MM.1S (cell line): Measurements from ENCODE around the gene VAMP7.

Experiments
- DNase-seq: peaks from one replicate; pipeline ENCODE4 v3.0.0-alpha.2; 2015
- H2AFZ ChIP-seq: fragments of 300-600 bp; sonication (generic); 2 replicates; pipeline ENCODE4 v1.6.0; 2016; ENCODE audit warnings: antibody characterized with exemption, low read length
- H3F3A ChIP-seq: fragments of 300-600 bp; sonication (generic); 2 replicates; pipeline ENCODE4 v1.6.1; 2016; ENCODE audit warnings: mild to moderate bottlenecking, antibody characterized with exemption, low read length, moderate library complexity, mixed read lengths; ENCODE audit not compliant: insufficient read depth
- H3K27ac ChIP-seq: fragments of 300-600 bp; sonication (generic); 2 replicates; pipeline ENCODE4 v1.5.1; 2016; ENCODE audit warnings: mild to moderate bottlenecking, low read length
- H3K27me3 ChIP-seq: fragments of 300-600 bp; sonication (generic); replicated peaks from 2 replicates; pipeline ENCODE4 v1.6.0; 2016; ENCODE audit warnings: low read length; ENCODE audit not compliant: insufficient read depth
- H3K36me3 ChIP-seq: fragments of 300-600 bp; sonication (generic); replicated peaks from 2 replicates; pipeline ENCODE4 v1.6.1; 2016; ENCODE audit warnings: mild to moderate bottlenecking, low read length, mixed read lengths; ENCODE audit not compliant: insufficient read depth
- H3K4me1 ChIP-seq: fragments of 300-600 bp; sonication (generic); 2 replicates; pipeline ENCODE4 v1.6.1; 2016; ENCODE audit warnings: low read length, mixed read lengths
- H3K4me2 ChIP-seq: fragments of 300-600 bp; sonication (generic); 2 replicates; pipeline ENCODE4 v1.6.0; 2016; ENCODE audit warnings: low read depth, low read length
- H3K4me3 ChIP-seq: fragments of 300-600 bp; sonication (generic); 2 replicates; pipeline ENCODE4 v1.5.1; 2016; ENCODE audit warnings: low read length, mixed read lengths
- H3K79me2 ChIP-seq: fragments of 300-600 bp; sonication (generic); 2 replicates; pipeline ENCODE4 v1.6.1; 2016; ENCODE audit warnings: mixed run types, low read length, mixed read lengths
- H3K9ac ChIP-seq: fragments of 300-600 bp; sonication (generic); 2 replicates; pipeline ENCODE4 v1.6.1; 2016; ENCODE audit warnings: low read length, mixed read lengths
- H3K9me2 ChIP-seq: fragments of 300-600 bp; sonication (generic); replicated peaks from 2 replicates; pipeline ENCODE4 v1.6.1; 2016; ENCODE audit warnings: mild to moderate bottlenecking, low read length, mixed read lengths; ENCODE audit not compliant: insufficient read depth
- H3K9me3 ChIP-seq: fragments of 300-600 bp; sonication (generic); replicated peaks from 2 replicates; pipeline ENCODE4 v1.6.1; 2016; ENCODE audit warnings: mild to moderate bottlenecking, low read length, mixed read lengths; ENCODE audit not compliant: insufficient read depth
- H4K20me1 ChIP-seq: fragments of 300-600 bp; sonication (generic); 2 replicates; pipeline ENCODE4 v1.6.1; 2016; ENCODE audit warnings: mild to moderate bottlenecking, low read length, moderate library complexity, mixed read lengths; ENCODE audit not compliant: insufficient read depth
- CTCF ChIP-seq: fragments of 300-600 bp; sonication (generic); IDR thresholded peaks from 2 replicates; pipeline ENCODE4 v1.5.1; 2016; ENCODE audit warnings: antibody characterized with exemption, low read length, mixed read lengths
- EZH2 ChIP-seq: fragments of 300-600 bp; sonication (generic); optimal IDR thresholded peaks from 2 replicates; pipeline ENCODE3; 2017; ENCODE audit warnings: low read depth, mild to moderate bottlenecking, antibody characterized with exemption, low read length, mixed read lengths
- EZH2phosphoT487 ChIP-seq: fragments of 300-600 bp; sonication (generic); IDR thresholded peaks from 2 replicates; pipeline ENCODE4 v1.6.1; 2018; ENCODE audit warnings: antibody characterized with exemption, low read length

Gene VAMP7

DNA sequence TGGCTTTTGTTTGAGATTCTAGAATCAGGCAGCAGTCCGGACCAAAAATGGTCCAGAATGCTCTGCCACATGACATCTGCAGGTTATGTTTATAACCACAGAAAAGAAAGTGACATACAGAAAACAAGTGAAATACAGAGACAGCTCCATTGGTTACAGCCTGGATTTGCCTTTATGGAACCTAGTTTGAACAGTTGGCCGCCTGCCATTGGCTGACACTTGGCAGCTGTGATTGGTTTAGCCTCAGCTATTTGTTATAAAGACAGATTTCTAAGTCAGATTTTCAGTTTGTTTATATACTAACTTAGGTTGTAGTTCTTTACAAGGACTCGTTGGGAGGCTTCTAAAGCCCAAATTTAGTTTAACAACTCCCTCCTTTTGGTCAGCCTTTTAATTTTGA is 75.5 kb downstream of the VAMP7 start:
- no peak for TF ChIP-seq EZH2phosphoT487
- TF ChIP-seq CTCF: no peak
- TF ChIP-seq EZH2: no peak
- H3K27me3 ChIP-seq: no peaks in the 10 kb centered on the region
- no peaks in the 10 kb centered on the region for H3K9me3 ChIP-seq
- no peak overlapping the region for H3K9ac ChIP-seq
- no peak overlapping the region for H3K4me2 ChIP-seq
- H3K9me2 ChIP-seq: no peaks in the 10 kb centered on the region
- no peak overlapping the region for H3K4me3 ChIP-seq
- no peak overlapping the region for H2AFZ ChIP-seq
- H3K36me3 ChIP-seq: no peaks in the 10 kb centered on the region
- H4K20me1 ChIP-seq: no peaks in the 10 kb centered on the region
- DNase-seq: no peak
- H3F3A ChIP-seq: no peaks in the 10 kb centered on the region
- peaks cover 7% of the 10 kb centered on the region; the same call in 1 of the 2 replicates for H3K4me1 ChIP-seq
- H3K79me2 ChIP-seq: no peaks in the 10 kb centered on the region
- H3K27ac ChIP-seq: no peak overlapping the region

GRCh38 chrX:155957843-155958242 is 76.7 kb downstream of the VAMP7 start:
- H3K4me1 ChIP-seq: peaks cover 7% of the 10 kb centered on the region; the same call in 1 of the 2 replicates
- no peaks in the 10 kb centered on the region for H3K36me3 ChIP-seq
- no peaks in the 10 kb centered on the region for H3K9me2 ChIP-seq
- no peaks in the 10 kb centered on the region for H3F3A ChIP-seq
- H3K9ac ChIP-seq: no peak overlapping the region
- H3K27ac ChIP-seq: no peak overlapping the region
- TF ChIP-seq CTCF (no peak), EZH2 (no peak), EZH2phosphoT487 (no peak)
- no peak overlapping the region for H2AFZ ChIP-seq
- H3K79me2 ChIP-seq: no peaks in the 10 kb centered on the region
- no peak overlapping the region for H3K4me2 ChIP-seq
- no peaks in the 10 kb centered on the region for H3K9me3 ChIP-seq
- H4K20me1 ChIP-seq: no peaks in the 10 kb centered on the region
- DNase-seq: no peak
- no peak overlapping the region for H3K4me3 ChIP-seq
- H3K27me3 ChIP-seq: no peaks in the 10 kb centered on the region

DNA sequence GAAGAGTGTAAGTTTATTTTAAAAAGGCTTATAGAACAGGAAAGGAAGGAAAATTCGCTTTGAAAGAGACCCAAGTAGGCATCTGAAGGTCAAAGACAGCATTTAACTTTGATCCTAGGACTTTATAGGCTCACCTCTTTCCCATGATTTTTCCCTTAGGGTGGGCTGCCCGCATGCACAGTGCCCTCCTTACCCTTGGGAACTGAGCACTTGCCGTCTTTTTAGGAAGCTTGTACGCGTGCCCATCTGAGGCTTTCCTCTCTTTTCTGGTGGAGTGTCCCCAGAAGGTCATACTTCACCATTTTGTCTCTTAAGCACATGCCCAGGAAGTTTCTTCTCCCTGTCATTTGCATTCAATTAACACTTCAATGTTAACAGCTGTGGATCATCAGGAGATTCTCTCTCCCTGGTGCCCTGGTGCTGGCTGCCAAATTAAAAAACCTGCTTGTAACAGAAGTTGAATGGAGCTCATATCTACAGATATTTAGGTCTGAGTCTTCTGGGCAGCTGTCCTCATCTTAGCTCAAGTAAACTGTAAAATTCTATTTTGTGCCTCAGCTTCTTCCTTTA is 78.0 kb downstream of the VAMP7 start:
- DNase-seq: no peak
- Histone ChIP-seq H2AFZ (no peak overlapping the region), H3K4me2 (no peak overlapping the region), H3K9me3 (no peaks in the 10 kb centered on the region), H3K4me1 (no peaks in the 10 kb centered on the region), H3K79me2 (no peaks in the 10 kb centered on the region), H4K20me1 (no peaks in the 10 kb centered on the region), H3K27me3 (no peaks in the 10 kb centered on the region), H3K27ac (no peak overlapping the region), H3K36me3 (no peaks in the 10 kb centered on the region), H3K9me2 (no peaks in the 10 kb centered on the region), H3F3A (no peaks in the 10 kb centered on the region), H3K9ac (no peak overlapping the region), H3K4me3 (no peak overlapping the region)
- TF ChIP-seq CTCF: no peak
- no peak for TF ChIP-seq EZH2
- no peak for TF ChIP-seq EZH2phosphoT487
